HepG2 (cell line): ENCODE results near the gene TUBB. TPM values are rescaled to one million over a fixed set of nuclear protein-coding genes. Genes with fewer than 3 reads are reported as not detected.

Experiments
- ATAC-seq: fragments of 200-7000 bp; cut with Tn5 transposase; 3 replicates; pipeline ENCODE4 v1.9.1; 2020; ENCODE audit warnings: mild to moderate bottlenecking, moderate library complexity
- BruUV-seq: library from RNA; stranded (reverse); fragments of 400-500 nt; replicated peaks from 2 replicates; lab custom pipeline; 2021; lab: Mats Ljungman, UMichigan
- CTCF ChIA-PET: fragments of 300-600 bp; formaldehyde crosslinking; extraction: SDS; loops from one replicate; lab custom pipeline; 2021; ENCODE audit warnings: low total read pairs, inconsistent platforms, low intra/inter-chr PET ratio; lab: Yijun Ruan, JAX
- POLR2A ChIA-PET: fragments of 350-600 bp; sonication (Branson Sonifier 250); formaldehyde crosslinking; loops from one replicate; lab custom pipeline; 2020; ENCODE audit warnings: antibody characterized with exemption, inconsistent platforms; lab: Yijun Ruan, JAX
- DNase-seq: peaks from one replicate; pipeline ENCODE4 v3.0.0-alpha.2; 2015; ENCODE audit warnings: low spot score
- FAIRE-seq: peaks from 3 replicates; lab custom pipeline; 2011; peaks lifted over from hg19 to GRCh38; lab: Jason Lieb, UNC
- H2AFZ ChIP-seq: one replicate; pipeline ENCODE4 v1.6.1; 2011; ENCODE audit warnings: low read length, inconsistent platforms
- H3K27ac ChIP-seq: fragments of 300-600 bp; 3 replicates; pipeline ENCODE4 v1.8.0; 2011; ENCODE audit warnings: mixed run types, mild to moderate bottlenecking, mixed read lengths, low read length, inconsistent platforms; ENCODE audit not compliant: insufficient read depth; ENCODE audit errors: extremely low read length
- H3K27me3 ChIP-seq, 2 experiments: fragments of 200-600 bp in 1 of 2; 2 replicates in 1 of 2; 3 replicates in 1 of 2; pipeline versions ENCODE4 v1.6.0 to v1.8.0; 2011; ENCODE audit warnings: low read length in 2 of 2, mild to moderate bottlenecking in 2 of 2, moderate library complexity in 2 of 2, inconsistent platforms in 1 of 2; ENCODE audit not compliant: insufficient read depth in 2 of 2, control insufficient read depth in 1 of 2
- H3K36me3 ChIP-seq, 2 experiments: fragments of 200-600 bp in 1 of 2; replicated peaks in 1 of 2; 2 replicates in 1 of 2; 3 replicates in 1 of 2; pipeline versions ENCODE4 v1.5.1 to v1.8.0; 2011; ENCODE audit warnings: low read length in 2 of 2, inconsistent platforms in 1 of 2; ENCODE audit not compliant: insufficient read depth in 2 of 2, control insufficient read depth in 1 of 2
- H3K4me1 ChIP-seq: 2 replicates; pipeline ENCODE4 v1.5.1; 2012; ENCODE audit warnings: low read length, inconsistent platforms; ENCODE audit not compliant: insufficient read depth
- H3K4me2 ChIP-seq: 2 replicates; pipeline ENCODE4 v1.6.0; 2011; ENCODE audit warnings: low read depth, low read length, inconsistent platforms
- H3K4me3 ChIP-seq, 3 experiments: fragments of 200-600 bp in 1 of 3; sonication (generic), shearing (Covaris generic) in 1 of 3; replicated peaks in 1 of 3; 2 replicates each; pipeline ENCODE4 v1.5.1; 2011 to 2016; ENCODE audit warnings: low read length in 3 of 3, inconsistent platforms in 2 of 3, low read depth in 2 of 3, mild to moderate bottlenecking in 2 of 3, control low read depth in 1 of 3, mixed read lengths in 1 of 3; ENCODE audit not compliant: insufficient read depth in 1 of 3
- H3K79me2 ChIP-seq: one replicate; pipeline ENCODE4 v1.6.1; 2011; ENCODE audit warnings: low read length, inconsistent platforms; ENCODE audit not compliant: insufficient read depth
- H3K9ac ChIP-seq: 2 replicates; pipeline ENCODE4 v1.6.0; 2011; ENCODE audit warnings: mild to moderate bottlenecking, low read depth, low read length, inconsistent platforms; ENCODE audit not compliant: insufficient read depth
- H3K9me3 ChIP-seq: 2 replicates; pipeline ENCODE4 v1.5.1; 2012; ENCODE audit warnings: mild to moderate bottlenecking, low read length
- H4K20me1 ChIP-seq: 2 replicates; pipeline ENCODE4 v1.6.0; 2011; ENCODE audit warnings: inconsistent platforms, mild to moderate bottlenecking, low read length, moderate library complexity; ENCODE audit not compliant: insufficient read depth
- GTF3A ChIP-seq: sonication (generic); formaldehyde crosslinking; conservative IDR thresholded peaks from 2 replicates; pipeline ENCODE4 v1.4.0; 2020; ENCODE audit warnings: mild to moderate bottlenecking, missing genetic modification reagents
- NR2C2 ChIP-seq: sonication (generic); formaldehyde crosslinking; IDR thresholded peaks from 2 replicates; pipeline ENCODE4 v1.4.0; 2020; ENCODE audit warnings: missing genetic modification reagents, mild to moderate bottlenecking, moderate library complexity, borderline replicate concordance
- NR2F2 ChIP-seq: IDR thresholded peaks from 2 replicates; pipeline ENCODE4 v1.6.1; 2012; ENCODE audit warnings: low read depth, inconsistent platforms, borderline replicate concordance
- RORA ChIP-seq: sonication (generic); formaldehyde crosslinking; IDR thresholded peaks from 2 replicates; pipeline ENCODE4 v1.5.0; 2020; ENCODE audit warnings: mild to moderate bottlenecking, missing genetic modification reagents, moderate library complexity
- SALL2 ChIP-seq: sonication (generic); formaldehyde crosslinking; IDR thresholded peaks from 2 replicates; pipeline ENCODE4 v1.8.1; 2023; ENCODE audit warnings: mild to moderate bottlenecking, missing genetic modification reagents, inconsistent platforms
- ZBTB4 ChIP-seq: sonication (generic); formaldehyde crosslinking; IDR thresholded peaks from 2 replicates; pipeline ENCODE4 v1.4.0; 2020; ENCODE audit warnings: missing genetic modification reagents, mild to moderate bottlenecking, borderline replicate concordance
- ZNF124 ChIP-seq: sonication (generic); formaldehyde crosslinking; IDR thresholded peaks from 2 replicates; pipeline ENCODE4 v1.4.0; 2020; ENCODE audit warnings: missing genetic modification reagents
- ZNF136 ChIP-seq: sonication (generic); formaldehyde crosslinking; IDR thresholded peaks from 2 replicates; pipeline ENCODE4 v1.8.1; 2022; ENCODE audit warnings: low read depth, mild to moderate bottlenecking, moderate library complexity, missing genetic modification reagents
- WGBS: methylation state at CpG from one replicate; pipeline ENCODE4 v1.1.6; 2017; ENCODE audit warnings: low lambda C conversion rate; 5-methylcytosine and 5-hydroxymethylcytosine counted together
- in situ Hi-C: cut with HindIII; loops from 2 replicates; pipeline ENCODE4 v1.10.0; 2017; ENCODE audit warnings: low pct_unique_long_range_greater_than_20kb; ENCODE audit not compliant: extremely low pct_ligation_motif_present
- intact Hi-C: fragments of 100-400 bp; cut with micrococcal nuclease; formaldehyde crosslinking; loops from one replicate; pipeline ENCODE4 v1.10.0; 2022; ENCODE audit not compliant: unreplicated experiment
- polyA plus RNA-seq, 8 experiments: library from polyadenylated mRNA; depleted of rRNA in 3 of 8; stranded (reverse) in 7 of 8; unstranded in 1 of 8; fragments of >200 nt; fragmentation: Illumina TruSeq in 4 of 8; extraction: Trizol in 4 of 8; gene quantifications; 2 replicates each; pipeline versions ENCODE4 v1.2.1 to v1.2.3, GENCODE V29; 2011 to 2016; ENCODE audit warnings: low read depth in 4 of 8, missing spikeins in 1 of 8, mixed read lengths in 1 of 8; ENCODE audit not compliant: insufficient read depth in 1 of 8
- total RNA-seq, 5 experiments: library from RNA; depleted of rRNA; stranded (reverse); fragments of >200 nt; fragmentation: Illumina TruSeq; extraction: Trizol; gene quantifications; 2 replicates each; pipeline ENCODE4 v1.2.3, GENCODE V29; 2016; ENCODE audit warnings: low read depth in 1 of 5
- TF ChIP-seq, protein P1 (sequence below): sonication (generic); formaldehyde crosslinking; IDR thresholded peaks from one replicate; pipeline ENCODE4 v1.5.1; 2020; ENCODE audit warnings: mild to moderate bottlenecking, missing genetic modification reagents; ENCODE audit errors: not compliant biosample characterization

Gene TUBB
- total and polyA plus RNA-seq, 2 of the 13 experiments (the other 11 are each of a cell fraction or from before 2014, with no cell fraction given): 911 to 1,163 TPM

- TF ChIP-seq ZBTB4 (CRISPR knock-in tag): peak; percentile 43; the same call in 1 of the 2 replicates
- 0 out of 2 replicates have a peak, but pooled peaks have one; percentile 2 for TF ChIP-seq GTF3A (CRISPR knock-in tag)
- 0 out of 2 replicates have a peak, but pooled peaks have one; percentile 7 for TF ChIP-seq ZNF136
Observed at GRCh38 chr6:30717845-30718720, 2.1 kb upstream of the TUBB start (continued).

DNA sequence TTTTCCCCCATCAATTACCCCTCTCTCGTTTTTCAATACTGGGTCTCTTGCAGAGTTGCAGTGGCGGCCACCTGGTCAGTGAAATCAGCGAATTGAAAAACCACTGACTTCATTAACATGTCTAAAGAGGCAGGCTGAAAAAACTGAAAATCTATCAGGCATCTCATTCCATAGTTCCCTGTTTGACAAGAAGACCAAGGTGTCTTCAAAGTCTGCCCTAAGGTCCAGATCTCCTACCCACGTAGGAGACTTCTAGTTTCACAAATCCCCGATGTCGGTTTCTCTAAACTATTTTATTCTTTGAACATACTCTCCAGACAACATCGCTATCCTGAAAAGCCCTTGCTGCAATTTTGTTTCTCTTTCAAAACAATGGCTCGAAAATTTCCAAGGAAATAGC is 796 bp upstream of the TUBB start:
- H3K9ac ChIP-seq: peak overlapping the region; percentile 75
- in situ Hi-C loops: no loop called here
- no peak for FAIRE-seq
- peaks cover 58% of the 10 kb centered on the region for H3K4me1 ChIP-seq
- ChIA-PET POLR2A (interaction anchor here (0.9 to 2.9 kb wide), 6 partner anchors 12 to 104 kb away, joined by 3 to 43 read pairs (median 4); partner anchors contain the start of gene IER3), CTCF (no interaction called here)
- H3K27ac ChIP-seq: peak overlapping the region; percentile 69
- BruUV-seq: no TSS peak
- WGBS: 26% methylated on average over 8 of the region's 8 CpGs
- intact Hi-C loops: no loop called here
- peaks cover 10 to 21% of the 10 kb centered on the region in 2 experiments for H3K36me3 ChIP-seq
- H3K4me3 ChIP-seq: peak overlapping the region; percentile 57 to 89 (median 81)
- peak overlapping the region; percentile 96 for H3K4me2 ChIP-seq
- no peak for DNase-seq
- H3K27me3 ChIP-seq: no peaks in the 10 kb centered on the region; a peak in 1 of 5 replicates
- H4K20me1 ChIP-seq: peaks cover 29% of the 10 kb centered on the region
- peak overlapping the region; percentile 55 for H2AFZ ChIP-seq
- ATAC-seq: no peak
- H3K9me3 ChIP-seq: no peaks in the 10 kb centered on the region
- H3K79me2 ChIP-seq: peaks cover 46% of the 10 kb centered on the region
- TF ChIP-seq ZNF124: 0 out of 2 replicates have a peak, but pooled peaks have one; percentile 22
- TF ChIP-seq, protein P1, sequence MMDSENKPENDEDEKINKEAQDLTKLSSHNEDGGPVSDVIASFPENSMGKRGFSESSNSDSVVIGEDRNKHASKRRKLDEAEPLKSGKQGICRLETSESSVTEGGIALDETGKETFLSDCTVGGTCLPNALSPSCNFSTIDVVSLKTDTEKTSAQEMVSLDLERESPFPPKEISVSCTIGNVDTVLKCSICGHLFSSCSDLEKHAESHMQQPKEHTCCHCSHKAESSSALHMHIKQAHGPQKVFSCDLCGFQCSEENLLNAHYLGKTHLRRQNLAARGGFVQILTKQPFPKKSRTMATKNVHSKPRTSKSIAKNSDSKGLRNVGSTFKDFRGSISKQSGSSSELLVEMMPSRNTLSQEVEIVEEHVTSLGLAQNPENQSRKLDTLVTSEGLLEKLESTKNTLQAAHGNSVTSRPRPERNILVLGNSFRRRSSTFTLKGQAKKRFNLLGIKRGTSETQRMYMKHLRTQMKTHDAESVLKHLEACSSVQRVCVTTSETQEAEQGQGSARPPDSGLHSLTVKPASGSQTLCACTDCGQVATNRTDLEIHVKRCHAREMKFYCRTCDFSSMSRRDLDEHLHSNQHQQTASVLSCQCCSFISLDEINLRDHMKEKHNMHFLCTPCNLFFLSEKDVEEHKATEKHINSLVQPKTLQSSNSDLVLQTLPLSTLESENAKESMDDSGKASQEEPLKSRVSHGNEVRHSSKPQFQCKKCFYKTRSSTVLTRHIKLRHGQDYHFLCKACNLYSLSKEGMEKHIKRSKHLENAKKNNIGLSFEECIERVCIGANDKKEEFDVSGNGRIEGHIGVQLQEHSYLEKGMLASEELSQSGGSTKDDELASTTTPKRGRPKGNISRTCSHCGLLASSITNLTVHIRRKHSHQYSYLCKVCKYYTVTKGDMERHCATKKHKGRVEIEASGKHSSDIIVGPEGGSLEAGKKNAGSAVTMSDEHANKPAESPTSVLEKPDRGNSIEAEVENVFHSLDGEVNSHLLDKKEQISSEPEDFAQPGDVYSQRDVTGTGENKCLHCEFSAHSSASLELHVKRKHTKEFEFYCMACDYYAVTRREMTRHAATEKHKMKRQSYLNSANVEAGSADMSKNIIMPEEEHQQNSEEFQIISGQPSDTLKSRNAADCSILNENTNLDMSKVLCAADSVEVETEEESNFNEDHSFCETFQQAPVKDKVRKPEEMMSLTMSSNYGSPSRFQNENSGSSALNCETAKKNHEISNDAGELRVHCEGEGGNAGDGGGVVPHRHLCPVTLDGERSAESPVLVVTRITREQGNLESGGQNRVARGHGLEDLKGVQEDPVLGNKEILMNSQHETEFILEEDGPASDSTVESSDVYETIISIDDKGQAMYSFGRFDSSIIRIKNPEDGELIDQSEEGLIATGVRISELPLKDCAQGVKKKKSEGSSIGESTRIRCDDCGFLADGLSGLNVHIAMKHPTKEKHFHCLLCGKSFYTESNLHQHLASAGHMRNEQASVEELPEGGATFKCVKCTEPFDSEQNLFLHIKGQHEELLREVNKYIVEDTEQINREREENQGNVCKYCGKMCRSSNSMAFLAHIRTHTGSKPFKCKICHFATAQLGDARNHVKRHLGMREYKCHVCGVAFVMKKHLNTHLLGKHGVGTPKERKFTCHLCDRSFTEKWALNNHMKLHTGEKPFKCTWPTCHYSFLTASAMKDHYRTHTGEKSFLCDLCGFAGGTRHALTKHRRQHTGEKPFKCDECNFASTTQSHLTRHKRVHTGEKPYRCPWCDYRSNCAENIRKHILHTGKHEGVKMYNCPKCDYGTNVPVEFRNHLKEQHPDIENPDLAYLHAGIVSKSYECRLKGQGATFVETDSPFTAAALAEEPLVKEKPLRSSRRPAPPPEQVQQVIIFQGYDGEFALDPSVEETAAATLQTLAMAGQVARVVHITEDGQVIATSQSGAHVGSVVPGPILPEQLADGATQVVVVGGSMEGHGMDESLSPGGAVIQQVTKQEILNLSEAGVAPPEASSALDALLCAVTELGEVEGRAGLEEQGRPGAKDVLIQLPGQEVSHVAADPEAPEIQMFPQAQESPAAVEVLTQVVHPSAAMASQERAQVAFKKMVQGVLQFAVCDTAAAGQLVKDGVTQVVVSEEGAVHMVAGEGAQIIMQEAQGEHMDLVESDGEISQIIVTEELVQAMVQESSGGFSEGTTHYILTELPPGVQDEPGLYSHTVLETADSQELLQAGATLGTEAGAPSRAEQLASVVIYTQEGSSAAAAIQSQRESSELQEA (CRISPR knock-in tag): no peak
- no peak for TF ChIP-seq RORA (CRISPR knock-in tag)
- TF ChIP-seq NR2F2: no peak
- TF ChIP-seq NR2C2 (CRISPR knock-in tag): no peak
- no peak for TF ChIP-seq SALL2 (CRISPR knock-in tag)
